Fibroblast of gingiva (primary cell): ENCODE data around the gene TRAPPC6A.
"Not testable (repeated sequence)": the region's sequence is repeated elsewhere in the genome, so short reads cannot be mapped to it uniquely, and the experiment has no call there.

Source experiments
- DNase-seq: peaks from one replicate; pipeline ENCODE4 v3.0.0-alpha.2; 2011; ENCODE audit warnings: low read depth

Gene TRAPPC6A

DNA sequence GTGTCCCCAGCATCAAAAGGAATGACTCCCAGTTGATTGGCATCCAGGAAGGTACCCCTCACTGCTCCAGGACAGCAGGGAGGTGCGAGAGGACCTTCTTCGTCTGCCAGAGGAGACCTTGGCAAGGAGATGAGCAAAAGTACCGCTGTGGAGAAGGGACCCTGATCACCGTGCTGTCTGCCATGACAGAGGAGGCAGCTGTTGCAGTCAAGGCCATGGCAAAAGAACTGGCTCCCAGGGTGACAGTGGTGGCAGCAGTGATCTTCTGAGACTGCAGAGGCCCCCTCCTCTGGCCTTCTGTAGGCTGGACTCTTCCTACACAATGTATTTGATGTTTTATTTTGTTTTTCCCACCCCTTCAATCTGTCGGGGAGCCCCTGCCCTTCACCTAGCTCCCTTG, 49.2 kb downstream of the TRAPPC6A start:
- no peak for DNase-seq

DNA sequence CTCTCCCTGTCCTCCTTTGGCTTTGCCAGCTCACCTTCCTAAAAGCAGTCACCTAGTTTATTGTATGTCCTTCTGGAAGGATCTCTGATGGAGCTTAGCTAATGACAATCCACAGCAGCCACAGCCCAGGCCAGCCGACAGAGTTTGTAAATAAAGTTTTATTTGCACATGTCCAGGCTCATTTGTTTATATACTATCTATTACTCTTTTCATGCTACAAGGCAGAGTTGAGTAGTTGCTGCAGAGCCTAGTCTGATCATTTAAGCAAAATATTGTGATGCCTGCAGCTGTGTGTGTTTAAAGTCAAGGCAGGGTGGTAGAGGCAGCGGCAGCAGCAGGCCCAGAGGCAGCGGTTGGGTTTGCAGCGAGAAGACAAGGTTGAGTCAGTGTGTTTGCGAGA, 49.9 kb downstream of the TRAPPC6A start:
- no peak for DNase-seq

DNA sequence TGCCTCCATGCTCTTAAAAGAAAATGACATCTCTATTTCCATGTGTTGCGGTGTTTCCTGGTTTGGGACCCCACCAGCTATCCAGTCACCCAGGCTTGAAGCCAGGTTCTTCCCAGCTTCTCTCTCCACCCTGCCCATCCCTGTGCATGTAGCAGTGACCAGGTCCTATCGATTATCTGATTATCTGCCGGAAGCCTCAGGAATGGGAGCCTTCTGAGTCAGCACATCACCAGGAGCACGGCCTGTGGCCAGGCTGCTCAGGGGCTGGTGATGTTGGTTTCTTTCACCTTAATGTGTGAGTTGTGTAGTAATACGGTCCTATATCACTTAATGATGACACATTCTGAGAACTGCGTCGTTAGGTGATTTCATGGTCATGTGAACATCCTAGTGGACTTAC, 51.4 kb downstream of the TRAPPC6A start:
- DNase-seq: no peak

DNA sequence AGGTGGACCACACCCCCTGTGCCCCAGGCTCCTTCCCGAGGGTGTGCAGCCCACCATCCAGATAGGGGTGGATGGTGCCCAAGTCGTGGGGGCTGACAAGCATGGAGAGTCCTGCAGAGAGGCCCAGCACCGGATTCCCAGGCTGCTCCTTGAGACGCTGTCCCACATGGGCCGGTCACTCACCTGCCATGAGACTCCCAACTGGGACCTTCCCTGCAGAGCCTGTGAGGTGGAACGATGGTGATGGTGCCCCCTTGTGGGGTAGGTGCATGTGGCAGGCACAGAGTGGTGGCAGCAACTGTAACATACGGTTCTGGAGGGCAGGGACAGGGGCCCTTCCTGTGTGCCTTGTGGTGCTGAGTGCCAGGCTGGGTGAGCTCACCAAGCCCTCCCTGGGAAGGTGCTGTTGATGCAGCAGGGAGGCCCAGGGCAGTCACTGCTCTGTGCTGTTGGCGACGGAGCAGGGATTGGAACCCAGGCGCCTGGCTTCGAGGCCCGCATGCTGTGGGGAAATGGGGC, 52.0 kb downstream of the TRAPPC6A start:
- peak; percentile 20 for DNase-seq

GRCh38 chr19:45125360-45125759, 52.7 kb downstream of the TRAPPC6A start:
- no peak for DNase-seq

DNA sequence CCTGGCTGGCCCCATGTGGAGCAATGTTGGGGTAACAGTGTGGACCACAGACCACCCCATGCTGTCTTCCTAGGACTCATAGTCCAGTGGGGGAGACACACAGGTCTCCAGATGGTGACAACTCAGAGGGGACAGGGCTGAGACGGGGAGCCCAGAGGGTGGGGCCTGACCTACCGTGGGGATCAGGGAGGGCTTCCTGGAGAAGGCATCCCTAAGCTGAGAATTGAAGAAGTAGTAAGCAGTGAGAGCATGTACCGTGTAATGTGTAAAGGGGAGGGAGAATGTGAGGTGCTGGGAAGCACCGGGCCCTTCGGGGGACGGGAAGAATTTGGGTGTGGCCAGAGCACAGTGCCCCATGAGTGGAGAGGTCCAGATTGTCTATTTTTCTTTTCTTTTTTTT, 54.0 kb downstream of the TRAPPC6A start:
- no peak for DNase-seq

- DNase-seq: no peak
These were observed 54.6 kb downstream of the TRAPPC6A start for GRCh38 chr19:45123440-45123850.

DNA sequence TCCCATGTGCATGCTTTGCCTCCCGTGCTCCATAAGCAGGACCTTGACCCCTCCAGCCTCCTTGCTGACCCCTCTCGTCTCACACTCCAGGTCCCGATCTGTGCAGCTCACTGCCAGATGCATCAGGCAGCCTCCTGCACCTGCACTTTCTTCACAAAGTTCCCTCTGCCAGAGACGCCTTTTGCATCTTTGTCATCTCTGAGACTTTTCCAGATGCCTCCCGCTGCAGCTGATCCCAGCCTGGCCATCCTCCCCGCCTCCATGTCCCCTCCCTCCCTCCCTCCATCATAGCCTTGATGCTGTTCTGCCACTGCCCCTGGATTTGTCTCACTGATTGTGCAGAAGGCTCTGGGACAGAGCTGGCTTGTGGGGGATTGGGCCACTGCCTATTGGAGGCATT, 55.2 kb downstream of the TRAPPC6A start:
- DNase-seq: no peak

DNA sequence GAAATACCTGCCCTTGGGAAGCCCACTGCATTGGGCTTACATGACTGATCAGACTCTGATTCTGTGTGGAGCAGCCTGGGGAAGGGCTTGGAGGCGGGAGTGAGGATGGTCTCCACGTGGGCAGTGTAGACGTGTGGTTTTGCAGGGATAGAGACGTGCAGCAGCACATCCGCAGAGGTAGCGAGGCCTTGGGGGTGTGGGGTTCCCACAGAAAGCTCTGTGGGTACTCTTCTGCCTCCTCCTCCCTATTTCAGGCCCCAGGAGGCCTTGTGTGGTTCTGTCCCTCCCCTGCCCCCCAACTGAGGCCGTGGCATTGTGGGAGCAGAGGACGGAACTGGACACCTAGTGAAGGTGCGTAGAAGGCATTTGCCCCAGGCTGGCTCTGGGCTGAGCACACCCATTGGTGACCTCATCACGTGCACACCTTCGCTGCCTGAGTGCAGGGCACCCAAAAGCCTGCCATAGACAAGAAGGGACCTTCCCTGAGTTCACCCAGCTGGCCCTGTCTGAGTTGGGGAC, 56.2 kb downstream of the TRAPPC6A start:
- no peak for DNase-seq

GRCh38 chr19:45119582-45119981, 58.5 kb downstream of the TRAPPC6A start:
- no peak for DNase-seq

- not testable (repeated sequence) for DNase-seq
These were observed 59.3 kb downstream of the TRAPPC6A start for GRCh38 chr19:45118591-45119355.

- no peak for DNase-seq
These were observed 59.9 kb downstream of the TRAPPC6A start for GRCh38 chr19:45118106-45118505.

DNA sequence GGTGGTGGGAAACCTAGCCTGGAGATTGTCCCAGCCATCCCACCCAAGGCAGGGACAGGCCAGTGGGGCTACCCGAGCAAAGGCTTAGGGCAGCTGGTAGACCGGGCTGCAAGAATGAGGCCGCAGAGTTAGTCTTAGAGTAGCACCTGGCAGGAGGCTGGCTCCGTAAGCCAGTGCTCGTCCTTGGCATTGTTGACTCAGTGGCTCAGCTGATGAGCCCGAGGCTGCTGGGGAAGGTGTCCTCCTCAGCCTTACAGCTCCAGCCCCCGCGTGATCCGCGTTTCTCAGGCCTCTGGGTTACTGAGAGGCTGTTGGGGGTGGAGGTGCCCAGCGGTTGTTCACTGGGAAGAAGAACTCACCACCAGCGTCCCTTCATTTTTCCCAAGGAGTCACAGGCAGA, 60.4 kb downstream of the TRAPPC6A start:
- DNase-seq: no peak

DNA sequence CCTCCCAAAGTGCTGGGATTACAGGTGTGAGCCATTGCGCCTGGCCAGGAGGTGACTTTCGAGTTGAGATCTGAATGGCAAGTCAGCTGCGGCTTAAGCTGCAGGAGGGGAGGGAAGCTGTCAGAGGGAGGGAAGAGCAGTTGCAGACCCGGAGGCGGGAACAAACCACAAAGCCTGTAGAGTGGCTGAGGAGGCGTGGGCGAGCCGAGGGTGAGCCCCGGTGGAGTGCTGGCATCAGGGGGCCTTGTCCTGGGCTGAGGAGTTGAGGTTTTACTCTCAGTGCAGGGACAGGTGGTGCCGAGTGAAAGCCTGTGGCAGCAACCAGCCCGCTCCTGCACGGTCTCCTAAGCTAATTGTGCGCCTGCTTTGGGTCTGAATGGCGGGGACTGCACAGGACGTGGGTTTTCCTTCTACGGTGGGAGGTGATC, 60.9 kb downstream of the TRAPPC6A start:
- no peak for DNase-seq

DNA sequence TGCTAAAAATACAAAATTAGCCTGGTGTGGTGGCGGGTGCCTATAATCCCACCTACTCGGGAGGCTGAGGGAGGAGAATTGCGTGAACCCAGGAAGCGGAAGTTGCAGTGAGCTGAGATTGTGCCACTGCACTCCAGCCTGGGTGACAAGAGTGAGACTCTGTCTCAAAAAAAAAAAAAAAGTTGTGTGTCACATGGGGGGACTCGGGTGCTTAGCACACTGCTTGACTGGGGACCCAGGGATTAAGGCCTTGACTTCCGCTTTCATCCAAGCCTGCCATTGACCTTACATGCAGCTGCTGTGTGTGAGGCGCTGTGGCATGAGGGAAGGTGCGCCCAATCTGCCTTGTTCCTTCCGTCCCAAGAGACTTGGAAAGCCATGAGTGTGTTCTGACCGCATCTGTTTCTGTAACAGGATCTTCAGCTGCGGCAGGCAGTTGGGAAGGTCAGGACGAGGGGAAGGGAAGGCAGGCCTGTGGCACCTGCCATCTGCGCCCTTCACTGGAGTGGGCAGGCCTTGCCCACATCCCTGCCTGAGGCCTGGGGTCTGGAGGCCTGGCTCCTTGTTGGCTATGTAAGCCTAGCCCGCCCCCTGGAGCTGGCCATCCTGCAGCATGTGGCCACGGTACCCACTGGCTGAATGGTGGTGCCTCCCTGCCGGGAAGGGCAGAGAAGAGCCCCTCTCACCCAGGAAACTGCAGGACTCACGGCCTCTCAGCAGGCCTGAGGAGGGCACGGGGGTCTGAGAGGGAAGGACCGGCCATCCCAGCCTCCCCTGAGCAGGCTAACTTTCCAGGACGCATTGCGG, 62.0 kb downstream of the TRAPPC6A start:
- DNase-seq: peak; percentile 10

- no peak for DNase-seq
These were observed 63.9 kb downstream of the TRAPPC6A start for GRCh38 chr19:45114116-45114515.

- DNase-seq: no peak
These were observed 64.4 kb downstream of the TRAPPC6A start for GRCh38 chr19:45113628-45114027.
